ENCODE measurements around the gene FCMR.

- TF ChIP-seq CSRNP3 (CRISPR knock-in tag; IDR thresholded peaks at IDR 0.05) (no peak), PPARA (CRISPR knock-in tag; IDR thresholded peaks at IDR 0.05; ENCODE audit: borderline replicate concordance) (no peak), ZNF70 (CRISPR knock-in tag; IDR thresholded peaks at IDR 0.05) (no peak), PATZ1 (CRISPR knock-in tag; IDR thresholded peaks at IDR 0.05; ENCODE audit: borderline replicate concordance) (no peak), ARNTL (CRISPR knock-in tag; IDR thresholded peaks at IDR 0.05; ENCODE audit: borderline replicate concordance, low read depth) (no peak), RARB (CRISPR knock-in tag; IDR thresholded peaks at IDR 0.05) (no peak), POU6F1 (CRISPR knock-in tag; IDR thresholded peaks at IDR 0.05; ENCODE audit: borderline replicate concordance, low read depth) (no peak)
These were observed 31.3 kb downstream of the FCMR start for GRCh38 chr1:206890125-206891060.

Measured in SK-N-SH treated with all-trans-retinoic acid at 6 μM for 48 hours (cell line).